AG20443 (cell line): Measurements from ENCODE around the gene HTR3D.
A peak's percentile ranks its signal among the peaks of the same experiment; 100 is the strongest.
"Not testable (repeated sequence)": the region's sequence is repeated elsewhere in the genome, so short reads cannot be mapped to it uniquely, and the experiment has no call there.

Source experiments
- DNase-seq: peaks from one replicate; pipeline ENCODE4 v3.0.0; 2012; ENCODE audit warnings: low spot score, mixed read lengths

Gene HTR3D

GRCh38 chr3:184016169-184016570 is 15.4 kb upstream of the HTR3D start:
- DNase-seq: no peak

- peak; percentile 94 for DNase-seq
Measured at GRCh38 chr3:184016811-184017671, 14.5 kb upstream of the HTR3D start.

DNA sequence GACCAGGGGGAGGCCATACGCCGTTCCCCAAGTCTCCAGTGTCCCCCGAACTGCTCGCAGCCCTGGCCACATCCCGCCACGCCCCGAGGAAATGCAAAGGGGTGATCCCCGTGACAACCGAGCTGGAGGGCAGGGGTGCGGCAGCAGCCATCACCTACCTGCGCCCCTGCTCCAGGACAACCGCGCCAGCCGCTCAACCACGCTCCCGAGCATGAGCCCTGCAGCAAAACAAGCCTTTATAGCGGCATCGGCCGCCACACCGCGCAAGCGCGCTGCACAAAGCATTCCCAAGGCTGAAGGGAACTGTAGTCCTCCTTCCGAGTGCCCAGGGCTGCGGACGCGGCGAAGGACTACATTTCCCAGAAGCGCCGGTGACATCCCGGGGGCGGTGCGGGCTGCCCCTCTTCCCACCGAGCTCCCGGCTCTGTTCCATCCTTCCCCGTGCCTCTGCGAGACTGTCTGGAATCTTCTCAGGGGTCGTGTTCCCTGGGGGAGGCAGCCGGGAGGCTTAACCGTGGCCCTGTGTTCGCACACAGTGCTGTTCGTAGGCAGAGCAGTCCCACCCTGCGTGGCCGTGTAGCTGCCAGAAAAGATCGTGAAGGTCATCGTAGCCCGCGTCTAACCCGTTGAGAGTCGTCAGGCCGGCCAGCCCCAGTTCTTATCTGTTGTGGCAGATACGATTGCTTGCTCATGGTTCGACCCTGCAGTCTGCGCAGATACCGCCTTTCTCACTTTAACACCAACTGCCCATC is 13.7 kb upstream of the HTR3D start, which contains the start of gene ABCC5:
TSS of gene ABCC5 (minus strand) at position 213 of the 752 bp plus-strand sequence. CDS start 3,492 bp downstream, outside the sequence.
- peak; percentile 98 for DNase-seq

DNA sequence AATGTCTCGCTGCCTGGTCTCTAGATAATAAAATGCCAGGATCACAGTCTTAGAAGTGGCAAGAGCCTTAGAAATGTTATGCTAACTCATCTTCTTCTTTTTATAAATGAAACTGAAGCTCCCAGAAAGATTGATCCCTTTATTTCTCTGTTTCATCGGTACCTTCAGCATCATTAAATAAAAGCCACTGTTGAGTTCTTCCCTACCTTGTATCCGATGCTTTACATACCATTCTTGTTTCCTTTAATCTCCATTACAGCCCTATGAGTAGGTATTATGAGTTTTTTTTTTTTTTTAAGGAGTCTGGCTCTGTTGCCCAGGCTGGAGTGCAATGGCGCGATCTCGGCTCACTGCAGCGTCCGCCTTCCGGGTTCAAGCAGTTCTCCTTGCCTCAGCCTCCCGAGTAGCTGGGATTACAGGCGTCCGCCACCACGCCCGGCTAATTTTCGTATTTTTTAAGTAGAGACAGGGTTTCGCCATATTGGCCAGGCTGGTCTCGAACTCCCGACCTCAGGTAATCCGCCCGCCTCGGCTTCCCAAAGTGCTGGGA is 13.0 kb upstream of the HTR3D start:
- no peak for DNase-seq

GRCh38 chr3:184022323-184022722 is 9.2 kb upstream of the HTR3D start:
- no peak for DNase-seq

DNA sequence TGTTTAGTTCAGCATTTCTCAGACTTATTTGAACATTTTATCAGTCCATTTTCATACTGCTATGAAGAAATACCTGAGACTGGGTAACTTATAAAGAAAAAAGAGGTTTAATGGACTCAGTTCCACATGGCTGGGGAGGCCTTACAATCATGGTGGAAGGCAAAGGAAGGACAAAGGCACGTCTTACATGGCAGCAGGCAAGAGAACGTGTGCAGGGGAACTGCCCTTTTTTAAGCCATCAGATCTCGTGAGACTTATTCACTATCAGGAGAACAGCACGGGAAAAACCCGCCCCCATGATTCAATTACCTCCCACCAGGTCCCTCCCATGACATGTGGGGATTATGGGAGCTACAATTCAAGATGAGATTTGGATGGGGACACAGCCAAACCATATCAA is 6.3 kb upstream of the HTR3D start:
- not testable (repeated sequence) for DNase-seq

- DNase-seq: not testable (repeated sequence)
Measured at GRCh38 chr3:184028275-184028890, 3.2 kb upstream of the HTR3D start.

- no peak for DNase-seq
Measured at GRCh38 chr3:184029443-184029842, 2.1 kb upstream of the HTR3D start.

- DNase-seq: no peak
Measured at GRCh38 chr3:184030536-184030935, 1.0 kb upstream of the HTR3D start.

DNA sequence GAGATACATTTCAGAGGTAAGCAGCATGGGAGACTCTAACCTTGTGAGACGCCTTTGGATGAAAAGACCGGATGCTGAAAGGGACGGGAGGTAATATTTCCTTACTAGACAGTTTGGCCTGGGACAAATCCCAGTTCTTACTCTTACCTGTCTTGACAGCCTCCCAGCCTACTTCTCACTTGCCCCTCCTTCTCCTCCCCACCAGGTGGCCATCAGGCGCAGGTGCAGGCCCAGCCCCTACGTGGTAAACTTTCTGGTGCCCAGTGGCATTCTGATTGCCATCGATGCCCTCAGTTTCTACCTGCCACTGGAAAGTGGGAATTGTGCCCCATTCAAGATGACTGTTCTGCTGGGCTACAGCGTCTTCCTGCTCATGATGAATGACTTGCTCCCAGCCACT is 6.3 kb downstream of the HTR3D start:
- no peak for DNase-seq

GRCh38 chr3:184038307-184038706 is 6.8 kb downstream of the HTR3D start:
- DNase-seq: not testable (repeated sequence)

DNA sequence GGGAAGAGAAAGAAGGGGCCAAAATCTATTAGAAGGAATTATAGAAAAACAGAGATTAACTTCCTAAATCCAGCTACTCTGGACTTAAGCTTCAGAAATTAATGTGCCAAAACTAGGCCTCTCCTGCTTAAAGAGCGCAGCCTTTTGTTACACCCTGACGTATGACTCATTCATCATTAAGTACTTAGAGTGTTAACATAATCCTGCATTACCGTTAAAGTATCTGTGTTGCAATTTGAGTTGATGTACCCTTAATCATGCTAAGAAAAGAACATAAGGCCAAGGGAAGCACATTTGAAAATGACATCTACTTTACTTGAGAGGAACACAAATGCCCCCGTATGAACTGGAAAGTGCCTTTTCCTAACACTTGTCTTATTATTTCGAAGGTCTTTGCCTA is 7.9 kb downstream of the HTR3D start:
- DNase-seq: no peak

- DNase-seq: peak; percentile 60
Measured at GRCh38 chr3:184040010-184040409, 8.5 kb downstream of the HTR3D start.

- no peak for DNase-seq
Measured at GRCh38 chr3:184042617-184043016, 11.1 kb downstream of the HTR3D start.

- no peak for DNase-seq
Measured at GRCh38 chr3:184045995-184046394, 14.5 kb downstream of the HTR3D start.

DNA sequence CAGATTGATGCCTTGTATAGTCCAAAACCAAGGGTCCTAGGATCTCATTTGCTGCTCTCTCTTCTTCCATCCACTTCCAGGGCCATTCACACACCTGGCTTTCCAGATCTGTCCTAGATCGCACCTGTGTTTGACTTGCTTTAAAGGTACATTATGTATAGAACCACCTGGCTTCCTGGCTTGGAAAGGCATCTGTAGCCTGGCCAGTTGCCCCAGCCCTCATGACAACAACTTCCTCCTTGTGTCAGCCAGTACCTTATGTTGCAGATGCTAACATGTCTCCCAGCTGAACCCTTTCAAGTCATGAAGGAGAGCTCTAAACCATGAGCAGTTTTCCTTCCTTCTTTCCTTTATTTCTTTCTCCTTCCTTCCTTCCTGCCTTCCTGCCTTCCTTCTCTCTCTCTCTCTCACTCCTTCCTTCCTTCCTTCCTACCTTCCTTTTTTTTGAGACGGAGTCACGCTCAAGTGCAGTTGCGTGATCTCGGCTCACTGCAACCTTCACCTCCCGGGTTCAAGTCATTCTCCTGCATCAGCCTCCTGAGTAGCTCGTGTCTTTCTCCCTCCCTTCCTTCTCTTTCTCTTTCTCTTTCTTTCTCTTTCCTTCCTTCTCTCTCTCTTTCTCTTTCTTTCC is 18.8 kb downstream of the HTR3D start:
- DNase-seq: no peak

- DNase-seq: no peak
Measured at GRCh38 chr3:184052767-184053166, 21.2 kb downstream of the HTR3D start, which contains the start of gene HTR3C. TSS of gene HTR3C (plus strand) at chr3:184053047. CDS start at chr3:184053081, 34 bp downstream.

DNA sequence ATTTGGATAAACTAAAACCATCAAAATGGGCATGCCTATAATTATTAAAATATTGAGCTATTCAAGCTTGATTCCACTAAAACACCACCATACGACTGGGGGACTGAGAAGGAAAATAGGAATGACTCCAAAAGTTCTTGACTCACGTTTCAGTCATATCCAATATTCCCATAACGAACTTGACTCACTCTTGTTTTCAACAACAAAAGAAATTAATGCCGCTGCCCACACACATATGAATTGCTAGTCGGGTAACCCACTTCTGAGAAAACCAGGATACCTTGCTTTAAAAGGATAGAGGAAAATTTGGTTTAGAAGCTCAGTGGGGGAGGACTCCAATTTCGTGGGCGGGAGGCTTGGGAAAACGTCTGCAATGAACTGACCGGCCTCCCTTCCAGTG is 26.5 kb downstream of the HTR3D start:
- DNase-seq: peak; percentile 63

GRCh38 chr3:184059424-184059823 is 27.9 kb downstream of the HTR3D start:
- DNase-seq: no peak

DNA sequence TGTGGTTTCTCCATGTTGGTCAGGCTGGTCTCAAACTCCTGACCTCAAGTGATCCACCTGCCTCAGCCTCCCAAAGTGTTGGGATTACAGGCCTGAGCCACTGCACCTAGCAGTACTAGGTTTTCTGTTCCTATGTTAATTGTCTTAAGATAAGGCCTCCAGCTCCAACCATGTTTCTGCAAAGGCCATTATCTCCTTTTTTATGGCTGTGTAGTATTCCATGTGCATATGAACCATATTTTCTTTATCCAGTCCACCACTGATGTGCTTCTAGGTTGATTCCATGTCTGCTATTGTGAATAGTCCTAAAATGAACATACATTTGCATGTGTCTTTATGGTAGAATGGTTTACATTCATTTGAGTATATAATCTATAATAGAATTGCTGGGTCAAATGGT is 31.1 kb downstream of the HTR3D start:
- no peak for DNase-seq

DNA sequence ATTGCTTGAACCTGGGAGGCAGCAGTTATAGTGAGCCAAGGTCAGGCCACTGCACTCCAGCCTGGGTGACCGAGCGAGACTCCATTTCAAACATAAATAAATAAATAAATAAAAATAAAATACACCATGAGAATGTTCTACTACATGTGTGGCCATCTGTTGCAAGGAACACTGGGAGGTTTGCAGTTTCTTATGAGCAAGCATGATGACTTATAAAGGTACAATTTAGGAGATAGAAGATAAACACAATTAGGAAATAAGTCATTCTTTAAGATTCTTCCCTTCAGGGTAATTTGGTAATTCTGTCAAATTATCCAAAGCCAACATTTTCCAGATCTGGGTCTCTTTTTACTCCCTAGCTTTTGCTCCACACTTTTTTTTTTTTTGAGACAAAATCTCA is 34.7 kb downstream of the HTR3D start:
- no peak for DNase-seq

DNA sequence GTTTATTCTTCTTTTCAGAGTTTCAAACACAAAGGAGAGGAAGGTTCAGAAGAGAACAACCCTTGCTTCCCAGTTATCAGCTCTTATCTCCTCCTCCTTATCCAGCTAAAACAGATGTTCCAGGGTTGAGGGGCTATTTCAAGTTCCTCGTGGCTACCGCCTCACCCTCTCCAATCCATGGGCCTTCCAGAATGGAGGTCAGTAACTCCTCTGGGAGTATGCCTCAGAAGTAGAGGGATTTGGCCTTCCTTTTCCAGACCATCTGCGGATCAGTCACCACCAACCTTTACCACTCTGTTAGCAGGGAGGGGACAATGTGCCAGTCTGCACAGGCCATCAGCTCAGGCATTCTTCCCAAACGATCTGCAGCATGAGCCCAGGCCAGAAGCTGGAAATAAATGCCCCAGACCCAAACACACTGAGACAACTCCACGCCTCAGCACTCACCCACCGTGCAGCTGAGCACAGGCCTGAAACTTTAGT is 36.1 kb downstream of the HTR3D start:
- no peak for DNase-seq
